Spleen (tissue), 11 donors: Measurements from ENCODE around the gene MPV17L2. TPM values are rescaled to one million over a fixed set of nuclear protein-coding genes. Genes with fewer than 3 reads are reported as not detected.

Experiments
- DNase-seq: peaks from one replicate; pipeline ENCODE4 v3.0.0-alpha.2; 2020
- H3K27ac ChIP-seq, 8 donors: fragments of 200-600 bp; sonication (generic) in 7 of 8; 1 replicate in 4 of 8; 2 replicates in 4 of 8; pipeline versions ENCODE4 v1.5.0 to v1.8.0; 2016 to 2021; ENCODE audit warnings: inconsistent platforms in 4 of 8, mild to moderate bottlenecking in 4 of 8, moderate library complexity in 1 of 8
- H3K27me3 ChIP-seq, 7 donors: fragments of 200-600 bp; sonication (generic) in 6 of 7; replicated peaks in 1 of 7; 1 replicate in 4 of 7; 2 replicates in 3 of 7; pipeline versions ENCODE4 v1.5.0 to v1.8.0; 2016 to 2021; ENCODE audit warnings: inconsistent platforms in 3 of 7, mild to moderate bottlenecking in 1 of 7
- H3K36me3 ChIP-seq, 6 donors: fragments of 200-600 bp; sonication (generic) in 5 of 6; 1 replicate in 4 of 6; 2 replicates in 2 of 6; pipeline versions ENCODE4 v1.5.0 to v1.8.0; 2016 to 2021; ENCODE audit warnings: inconsistent platforms in 2 of 6
- H3K4me1 ChIP-seq, 6 donors: fragments of 200-600 bp; sonication (generic) in 5 of 6; 1 replicate in 3 of 6; 2 replicates in 3 of 6; pipeline versions ENCODE4 v1.5.0 to v1.8.0; 2016 to 2021; ENCODE audit warnings: inconsistent platforms in 3 of 6
- H3K4me3 ChIP-seq, 8 donors: fragments of 200-600 bp; sonication (generic) in 7 of 8; 1 replicate in 4 of 8; 2 replicates in 4 of 8; pipeline versions ENCODE4 v1.5.0 to v1.8.0; 2016 to 2021; ENCODE audit warnings: inconsistent platforms in 4 of 8, mild to moderate bottlenecking in 4 of 8, moderate library complexity in 2 of 8
- H3K9me3 ChIP-seq, 8 donors: fragments of 200-600 bp; sonication (generic) in 7 of 8; 1 replicate in 4 of 8; 2 replicates in 4 of 8; pipeline versions ENCODE4 v1.5.0 to v1.8.0; 2016 to 2021; ENCODE audit warnings: inconsistent platforms in 4 of 8
- CTCF ChIP-seq, 11 experiments: fragments of 200-600 bp in 7 of 11; fragments of 450-650 bp in 4 of 11; sonication (generic) in 4 of 11; IDR thresholded peaks in 8 of 11; conservative IDR thresholded peaks in 3 of 11; 1 replicate in 7 of 11; 2 replicates in 4 of 11; pipeline versions ENCODE4 v1.4.0 to v1.8.0; 2016 to 2021; ENCODE audit warnings: antibody characterized with exemption in 11 of 11, inconsistent platforms in 4 of 11, mild to moderate bottlenecking in 1 of 11
- POLR2A ChIP-seq, 3 donors: fragments of 450-650 bp; IDR thresholded peaks; one replicate each; pipeline ENCODE4 v1.5.1; 2017; ENCODE audit warnings: antibody characterized with exemption in 3 of 3, mild to moderate bottlenecking in 1 of 3
- POLR2AphosphoS5 ChIP-seq, 3 donors: sonication (generic); formaldehyde crosslinking; IDR thresholded peaks; one replicate each; pipeline ENCODE4 v1.5.1; 2017; ENCODE audit warnings: antibody characterized with exemption in 3 of 3
- WGBS, 5 donors: extraction: QIAGEN DNeasy Blood & Tissue Kit in 3 of 5; methylation state at CpG; one replicate each; pipeline versions ENCODE4 v1.1.5 to v1.1.7; 2013 to 2018; 5-methylcytosine and 5-hydroxymethylcytosine counted together
- intact Hi-C: fragments of 100-400 bp; cut with DNase I; formaldehyde crosslinking; loops from one replicate; pipeline ENCODE4 v1.15.0; 2023; ENCODE audit warnings: low total_unique reads
- polyA plus RNA-seq, 3 donors: library from polyadenylated mRNA; stranded (reverse); fragments of 200-250 nt; gene quantifications; one replicate each; pipeline ENCODE4 v1.2.1, GENCODE V29; 2013
- total RNA-seq, 7 donors: library from RNA; depleted of rRNA in 3 of 7; stranded (reverse); fragments of >200 nt in 3 of 7; fragmentation: NEBNext Ultra II Directional in 4 of 7; extraction: Animal tissue kit (Norgen Biotek cat#: 25700) in 4 of 7; gene quantifications; one replicate each; pipeline versions ENCODE4 v1.1.0 to v1.2.1, GENCODE V29; 2016 to 2021
- donor health status: healthy with polysubstance abuse.
- donor health status: DM: no; HTN: no; CAD: no; lungs with moderate emphysema.
- donor health status: DM: no; HTN: no; CAD: no.
- donor health status: Bipolar disorder and iron deficiency.
- donor health status: healthy.
- donor health status: DM: no; HTN: no; CAD: no.
- donor health status: DM: yes; HTN: yes; CAD: no.

Gene MPV17L2
- total and polyA plus RNA-seq, 10 donors, result 7.8 to 15.4 (median 11.5) TPM

- intact Hi-C loops, result no loop called here
- Histone ChIP-seq H3K27ac (peak overlapping the region; percentile 63 to 95 (median 92)), H3K27me3 (no peaks in the 10 kb centered on the region), H3K4me1 (peaks cover 40 to 87% (median 75%) of the 10 kb centered on the region in 6 donors), H3K36me3 (peaks cover 0 to 48% (median 35%) of the 10 kb centered on the region in 6 donors), H3K4me3 (peak overlapping the region in 3 of 8 donors; percentile 3 to 58 (median 30)), H3K9me3 (no peaks in the 10 kb centered on the region)
- WGBS, 5 donors, result 33 to 43% (median 37%) methylated on average over 16 of the region's 16 CpGs
- no peak for TF ChIP-seq CTCF (IDR thresholded peaks at IDR 0.05 in 8 of 11, conservative IDR thresholded peaks at IDR 0.05 in 3 of 11)
- TF ChIP-seq POLR2AphosphoS5 (IDR thresholded peaks at IDR 0.05), result peak in 2 of 3 donors; percentile 10 to 83
- peak in 1 of 3 donors; percentile 5 for TF ChIP-seq POLR2A (IDR thresholded peaks at IDR 0.05)
- DNase-seq, result peak; percentile 86
Observed at GRCh38 chr19:18170714-18171255, 22.2 kb upstream of the MPV17L2 start.

DNA sequence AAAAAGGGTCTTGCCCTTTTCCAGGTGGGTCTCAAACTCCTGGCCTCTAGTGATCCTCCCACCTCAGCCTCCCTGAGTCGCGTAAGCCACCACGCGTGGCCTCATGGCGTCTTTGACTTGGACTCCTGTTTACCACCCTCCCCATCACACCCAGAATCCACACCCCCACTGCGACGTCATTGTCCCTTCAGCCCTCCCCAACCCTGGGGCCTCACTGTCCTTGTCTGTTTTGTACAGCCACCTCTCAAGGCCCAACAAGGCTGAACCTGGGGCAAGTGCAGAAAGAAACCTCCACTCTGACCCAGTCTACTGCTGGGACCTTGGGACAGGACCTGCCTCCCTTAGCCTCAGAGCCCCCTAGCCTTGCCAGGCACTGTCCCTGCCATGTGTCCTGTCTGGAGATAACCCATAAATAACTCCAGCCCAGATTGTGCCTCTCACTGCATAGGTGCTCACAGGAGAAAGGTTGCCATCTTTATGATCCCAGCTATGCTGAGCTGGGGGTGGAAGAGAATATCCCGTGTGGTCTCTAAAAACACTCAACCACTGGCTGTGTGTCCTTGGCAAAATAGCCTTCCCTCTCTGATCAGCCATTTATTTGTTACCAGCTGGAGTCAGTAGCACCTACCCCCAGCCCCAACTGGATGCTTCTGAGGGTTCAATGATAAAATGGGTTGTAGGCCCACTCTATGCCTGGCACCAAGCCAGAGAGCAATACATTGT is 21.3 kb upstream of the MPV17L2 start:
- Histone ChIP-seq H3K36me3 (peaks cover 0 to 48% (median 34%) of the 10 kb centered on the region in 6 donors), H3K27me3 (no peaks in the 10 kb centered on the region), H3K4me3 (peak overlapping the region in 1 of 8 donors; percentile 98), H3K4me1 (peaks cover 40 to 97% (median 84%) of the 10 kb centered on the region in 6 donors), H3K9me3 (no peaks in the 10 kb centered on the region), H3K27ac (peak overlapping the region; percentile 63 to 95 (median 92))
- WGBS, 5 donors, result 75 to 85% (median 80%) methylated on average over 7 to 8 of the region's 8 CpGs
- no peak for DNase-seq
- intact Hi-C loops, result no loop called here
- TF ChIP-seq CTCF (IDR thresholded peaks at IDR 0.05 in 8 of 11, conservative IDR thresholded peaks at IDR 0.05 in 3 of 11) (no peak), POLR2A (IDR thresholded peaks at IDR 0.05) (no peak), POLR2AphosphoS5 (IDR thresholded peaks at IDR 0.05) (peak in 2 of 3 donors; percentile 23 to 39)

DNA sequence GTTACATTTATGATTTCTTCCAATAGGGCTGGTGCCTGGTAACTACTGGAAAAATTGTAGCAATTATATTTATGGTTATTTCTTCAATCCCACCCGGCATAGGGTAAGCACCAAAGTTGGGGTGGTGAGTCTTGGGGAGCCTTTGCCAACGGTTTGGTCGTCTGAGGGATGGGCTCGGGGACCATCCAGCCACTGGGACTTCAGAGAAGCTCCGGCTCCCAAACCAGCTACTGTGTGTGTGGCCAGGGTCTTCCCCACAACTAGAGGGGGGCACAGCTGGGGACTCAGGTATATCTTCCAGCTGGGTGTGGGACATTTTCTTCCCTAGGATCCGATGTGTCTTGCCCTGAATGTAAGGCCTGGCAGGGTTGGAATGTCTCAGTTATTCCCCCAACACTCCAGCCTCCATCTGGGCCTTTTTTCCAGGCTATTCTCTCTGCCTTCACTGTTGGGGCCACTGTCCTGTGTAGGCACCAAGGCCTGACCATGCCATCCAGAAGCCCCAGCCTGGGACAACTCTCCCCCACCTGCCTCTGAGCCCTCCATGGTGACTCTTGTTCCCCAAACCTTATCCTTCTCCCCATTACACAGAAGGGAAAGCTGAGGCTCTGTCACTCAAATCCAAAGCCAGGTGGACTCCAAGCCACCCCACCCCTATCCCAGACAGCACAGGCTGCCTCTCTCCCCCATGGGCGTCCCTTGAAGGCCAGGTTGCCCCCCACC is 20.5 kb upstream of the MPV17L2 start:
- no peak for TF ChIP-seq POLR2A (IDR thresholded peaks at IDR 0.05)
- TF ChIP-seq CTCF (IDR thresholded peaks at IDR 0.05 in 8 of 11, conservative IDR thresholded peaks at IDR 0.05 in 3 of 11), result no peak
- no peak for TF ChIP-seq POLR2AphosphoS5 (IDR thresholded peaks at IDR 0.05)
- peaks cover 40 to 100% (median 90%) of the 10 kb centered on the region in 6 donors for H3K4me1 ChIP-seq
- WGBS, 5 donors, result 80 to 89% (median 86%) methylated on average over 7 of the region's 7 CpGs
- peak overlapping the region; percentile 48 to 95 (median 92) for H3K27ac ChIP-seq
- peaks cover 0 to 48% (median 35%) of the 10 kb centered on the region in 6 donors for H3K36me3 ChIP-seq
- H3K27me3 ChIP-seq, result no peaks in the 10 kb centered on the region
- H3K9me3 ChIP-seq, result no peaks in the 10 kb centered on the region
- intact Hi-C loops, result no loop called here
- DNase-seq, result no peak
- peak overlapping the region in 2 of 8 donors; percentile 94 to 98 for H3K4me3 ChIP-seq
